Upper lobe of right lung (tissue), 1 donor: ENCODE results near the gene UROC1. TPM values are rescaled to one million over a fixed set of nuclear protein-coding genes. Genes with fewer than 3 reads are reported as not detected.
A peak's percentile ranks its signal among the peaks of the same experiment; 100 is the strongest.

ENCODE experiments used
- ATAC-seq: fragments of 200-7000 bp; cut with Tn5 transposase; one replicate; pipeline ENCODE4 v1.9.1; 2020; ENCODE audit warnings: mild to moderate bottlenecking, moderate library complexity
- DNase-seq: peaks from one replicate; pipeline ENCODE4 v3.0.0-alpha.2; 2020
- H3K27ac ChIP-seq: fragments of 200-600 bp; one replicate; pipeline ENCODE4 v1.8.0; 2022
- H3K27me3 ChIP-seq: fragments of 200-600 bp; one replicate; pipeline ENCODE4 v1.8.0; 2022; ENCODE audit warnings: mild to moderate bottlenecking
- H3K36me3 ChIP-seq: fragments of 200-600 bp; one replicate; pipeline ENCODE4 v1.8.0; 2022
- H3K4me1 ChIP-seq: fragments of 200-600 bp; one replicate; pipeline ENCODE4 v1.8.0; 2022
- H3K4me3 ChIP-seq: fragments of 200-600 bp; one replicate; pipeline ENCODE4 v1.8.0; 2022; ENCODE audit warnings: mild to moderate bottlenecking
- H3K9me3 ChIP-seq: fragments of 200-600 bp; one replicate; pipeline ENCODE4 v1.8.0; 2022
- CTCF ChIP-seq: fragments of 200-600 bp; IDR thresholded peaks from one replicate; pipeline ENCODE4 v1.8.0; 2022; ENCODE audit warnings: antibody characterized with exemption
- intact Hi-C: fragments of 100-400 bp; cut with DNase I; formaldehyde crosslinking; loops from one replicate; pipeline ENCODE4 v1.11.0; 2022
- total RNA-seq: library from RNA; stranded (reverse); fragmentation: NEBNext Ultra II Directional; extraction: Animal tissue kit (Norgen Biotek cat#: 25700); gene quantifications from one replicate; pipeline ENCODE4 v1.2.1, GENCODE V29; 2021
- donor health status: DM: no; HTN: yes; CAD: no; lungs with severe emphysema.

UROC1 gene
- total RNA-seq, 1 donor from 2014 or later, result not detected

- intact Hi-C loops, result no loop called here
- Histone ChIP-seq H3K4me3 (peak overlapping the region; percentile 43), H3K27me3 (peaks cover 19% of the 10 kb centered on the region), H3K4me1 (no peaks in the 10 kb centered on the region), H3K9me3 (no peaks in the 10 kb centered on the region), H3K27ac (no peak overlapping the region), H3K36me3 (no peaks in the 10 kb centered on the region)
- TF ChIP-seq CTCF, result no peak
- DNase-seq (peak; percentile 74), ATAC-seq (peak; percentile 31)
Observed at GRCh38 chr3:126524429-126524988, 6.9 kb upstream of the UROC1 start.

GRCh38 chr3:126523745-126524428, 6.3 kb upstream of the UROC1 start, which contains the start of gene CHST13:
Gene CHST13 (plus strand): TSS chr3:126524155. CDS start chr3:126524333, 178 bp downstream.
- Histone ChIP-seq H3K27me3 (peaks cover 19% of the 10 kb centered on the region), H3K36me3 (no peaks in the 10 kb centered on the region), H3K4me3 (peak within 1 kb of the TSS; percentile 43), H3K4me1 (no peaks in the 10 kb centered on the region), H3K9me3 (no peaks in the 10 kb centered on the region), H3K27ac (no peak within 1 kb of the TSS)
- peak; percentile 78 for ATAC-seq
- intact Hi-C loops, result no loop called here
- no peak for TF ChIP-seq CTCF
- peak; percentile 78 for DNase-seq

- Histone ChIP-seq H3K27ac (no peak overlapping the region), H3K4me1 (no peaks in the 10 kb centered on the region), H3K27me3 (peaks cover 19% of the 10 kb centered on the region), H3K36me3 (no peaks in the 10 kb centered on the region), H3K4me3 (no peak overlapping the region), H3K9me3 (no peaks in the 10 kb centered on the region)
- peak; percentile 97 for TF ChIP-seq CTCF
- intact Hi-C loops, result no loop called here
- peak; percentile 71 for DNase-seq
- peak; percentile 62 for ATAC-seq
Observed at GRCh38 chr3:126522363-126522788, 4.8 kb upstream of the UROC1 start.

- TF ChIP-seq CTCF, result no peak
- intact Hi-C loops, result no loop called here
- ATAC-seq, result no peak
Observed at GRCh38 chr3:126521122-126521891, 3.7 kb upstream of the UROC1 start.

GRCh38 chr3:126519506-126520455, 2.2 kb upstream of the UROC1 start:
- DNase-seq (peak; percentile 34), ATAC-seq (no peak)
- no peak for TF ChIP-seq CTCF
- H3K4me3 ChIP-seq, result no peak overlapping the region
- H3K36me3 ChIP-seq, result no peaks in the 10 kb centered on the region
- H3K27me3 ChIP-seq, result peaks cover 16% of the 10 kb centered on the region
- H3K9me3 ChIP-seq, result no peaks in the 10 kb centered on the region
- H3K27ac ChIP-seq, result no peak overlapping the region
- intact Hi-C loops, result no loop called here
- H3K4me1 ChIP-seq, result no peaks in the 10 kb centered on the region

More at GRCh38 chr3:126521122-126521891, 3.7 kb upstream of the UROC1 start:
- DNase-seq, result peak; percentile 64
- peaks cover 19% of the 10 kb centered on the region for H3K27me3 ChIP-seq
- H3K36me3 ChIP-seq, result no peaks in the 10 kb centered on the region
- no peaks in the 10 kb centered on the region for H3K4me1 ChIP-seq
- H3K27ac ChIP-seq, result no peak overlapping the region
- H3K9me3 ChIP-seq, result no peaks in the 10 kb centered on the region
- no peak overlapping the region for H3K4me3 ChIP-seq
